ENCODE measurements around the gene IFT57. TPM values are rescaled to one million over a fixed set of nuclear protein-coding genes. Genes with fewer than 3 reads are reported as not detected.

Gene IFT57
- total RNA-seq, 1 donor from 2014 or later: 90.5 TPM

DNA sequence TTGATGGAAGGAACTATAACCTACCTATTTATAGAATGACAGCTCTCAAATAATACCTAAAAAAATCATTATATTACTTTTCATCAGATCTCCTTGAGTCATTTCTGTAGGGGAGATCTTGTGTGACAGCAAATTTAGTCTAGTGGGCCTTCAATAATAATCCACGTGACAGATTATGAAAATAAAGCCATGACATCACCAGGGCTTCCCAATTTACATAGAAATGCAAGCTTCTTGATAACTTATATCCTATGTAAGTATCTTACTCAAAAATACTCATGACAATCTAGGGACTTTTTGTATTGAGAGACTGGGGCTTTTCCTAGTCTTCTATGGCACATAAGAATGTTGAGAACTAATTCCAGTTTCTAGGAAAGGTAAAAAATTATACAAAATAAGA lies 21.6 kb downstream of the IFT57 start:
- Mint-ChIP-seq H3K4me1 (no peaks in the 10 kb centered on the region), H3K27me3 (ENCODE audit: insufficient read depth, low read depth) (no peaks in the 10 kb centered on the region)

DNA sequence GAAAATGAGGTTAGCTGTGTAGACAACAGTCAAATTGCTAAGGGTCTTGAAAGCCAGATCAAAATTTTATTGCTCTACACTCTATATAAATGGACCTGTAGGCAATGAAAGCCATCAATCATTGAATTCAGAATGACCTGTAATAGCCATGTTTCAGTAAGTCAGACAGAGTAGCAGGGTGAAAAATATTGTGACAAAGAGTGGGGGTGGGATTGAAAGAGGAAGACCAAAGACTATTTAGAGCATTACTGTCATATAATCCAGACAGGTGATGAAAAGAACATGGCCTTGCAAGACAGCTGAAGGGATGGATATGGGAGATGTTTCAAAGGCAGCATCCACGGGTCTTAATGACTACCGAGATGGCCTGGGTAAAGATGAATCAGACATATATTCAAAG lies 22.2 kb downstream of the IFT57 start:
- no peak overlapping the region for H3K27ac ChIP-seq
- H3K27me3 ChIP-seq: no peaks in the 10 kb centered on the region
- H3K4me3 ChIP-seq: no peak overlapping the region
- H3K79me2 ChIP-seq (ENCODE audit: low read depth): no peaks in the 10 kb centered on the region
- no peak overlapping the region for H3K27ac Mint-ChIP-seq
- peaks cover 2% of the 10 kb centered on the region for H3K36me3 ChIP-seq
- H3K36me3 Mint-ChIP-seq: peaks cover 21% of the 10 kb centered on the region
- no peak overlapping the region for H2AFZ ChIP-seq (replicated peaks)
- no peaks in the 10 kb centered on the region for H3K27me3 Mint-ChIP-seq (ENCODE audit: insufficient read depth, low read depth)
- DNase-seq (ENCODE audit: low spot score): no peak
- no peak overlapping the region for H3K9ac ChIP-seq
- H3K9me3 Mint-ChIP-seq: peaks cover 4% of the 10 kb centered on the region
- no peaks in the 10 kb centered on the region for H3F3A ChIP-seq (ENCODE audit: low read depth)
- no peaks in the 10 kb centered on the region for H3K4me1 Mint-ChIP-seq
- no peak overlapping the region for H3K4me2 ChIP-seq
- H3K4me3 Mint-ChIP-seq: no peak overlapping the region
- H4K20me1 ChIP-seq (ENCODE audit: low read depth): peaks cover 3% of the 10 kb centered on the region
- peaks cover 3% of the 10 kb centered on the region for H3K4me1 ChIP-seq
- H3K9me3 ChIP-seq (ENCODE audit: low read depth): no peaks in the 10 kb centered on the region
- TF ChIP-seq, protein P1, sequence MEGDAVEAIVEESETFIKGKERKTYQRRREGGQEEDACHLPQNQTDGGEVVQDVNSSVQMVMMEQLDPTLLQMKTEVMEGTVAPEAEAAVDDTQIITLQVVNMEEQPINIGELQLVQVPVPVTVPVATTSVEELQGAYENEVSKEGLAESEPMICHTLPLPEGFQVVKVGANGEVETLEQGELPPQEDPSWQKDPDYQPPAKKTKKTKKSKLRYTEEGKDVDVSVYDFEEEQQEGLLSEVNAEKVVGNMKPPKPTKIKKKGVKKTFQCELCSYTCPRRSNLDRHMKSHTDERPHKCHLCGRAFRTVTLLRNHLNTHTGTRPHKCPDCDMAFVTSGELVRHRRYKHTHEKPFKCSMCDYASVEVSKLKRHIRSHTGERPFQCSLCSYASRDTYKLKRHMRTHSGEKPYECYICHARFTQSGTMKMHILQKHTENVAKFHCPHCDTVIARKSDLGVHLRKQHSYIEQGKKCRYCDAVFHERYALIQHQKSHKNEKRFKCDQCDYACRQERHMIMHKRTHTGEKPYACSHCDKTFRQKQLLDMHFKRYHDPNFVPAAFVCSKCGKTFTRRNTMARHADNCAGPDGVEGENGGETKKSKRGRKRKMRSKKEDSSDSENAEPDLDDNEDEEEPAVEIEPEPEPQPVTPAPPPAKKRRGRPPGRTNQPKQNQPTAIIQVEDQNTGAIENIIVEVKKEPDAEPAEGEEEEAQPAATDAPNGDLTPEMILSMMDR (IDR thresholded peaks at IDR 0.05): no peak
- TF ChIP-seq EZH2phosphoT487 (IDR thresholded peaks at IDR 0.05) (no peak), EZH2 (IDR thresholded peaks at IDR 0.05) (no peak)

More for the DNA sequence above, 21.6 kb downstream of the IFT57 start:
- H3K4me3 ChIP-seq: no peak overlapping the region
- H3K9me3 ChIP-seq (ENCODE audit: low read depth): no peaks in the 10 kb centered on the region
- H2AFZ ChIP-seq (replicated peaks): no peak overlapping the region
- Mint-ChIP-seq H3K9me3 (peaks cover 2% of the 10 kb centered on the region), H3K27ac (no peak overlapping the region), H3K36me3 (peaks cover 18% of the 10 kb centered on the region), H3K4me3 (no peak overlapping the region)
- H3K9ac ChIP-seq: no peak overlapping the region
- no peaks in the 10 kb centered on the region for H3K79me2 ChIP-seq (ENCODE audit: low read depth)
- TF ChIP-seq EZH2phosphoT487 (IDR thresholded peaks at IDR 0.05): no peak
- TF ChIP-seq, protein P1 (IDR thresholded peaks at IDR 0.05): no peak
- TF ChIP-seq EZH2 (IDR thresholded peaks at IDR 0.05): no peak
- H3F3A ChIP-seq (ENCODE audit: low read depth): no peaks in the 10 kb centered on the region
- peaks cover 4% of the 10 kb centered on the region for H3K36me3 ChIP-seq
- no peak for DNase-seq (ENCODE audit: low spot score)
- no peak overlapping the region for H3K27ac ChIP-seq
- no peaks in the 10 kb centered on the region for H3K27me3 ChIP-seq
- peaks cover 3% of the 10 kb centered on the region for H3K4me1 ChIP-seq
- peaks cover 3% of the 10 kb centered on the region for H4K20me1 ChIP-seq (ENCODE audit: low read depth)
- no peak overlapping the region for H3K4me2 ChIP-seq

DNA sequence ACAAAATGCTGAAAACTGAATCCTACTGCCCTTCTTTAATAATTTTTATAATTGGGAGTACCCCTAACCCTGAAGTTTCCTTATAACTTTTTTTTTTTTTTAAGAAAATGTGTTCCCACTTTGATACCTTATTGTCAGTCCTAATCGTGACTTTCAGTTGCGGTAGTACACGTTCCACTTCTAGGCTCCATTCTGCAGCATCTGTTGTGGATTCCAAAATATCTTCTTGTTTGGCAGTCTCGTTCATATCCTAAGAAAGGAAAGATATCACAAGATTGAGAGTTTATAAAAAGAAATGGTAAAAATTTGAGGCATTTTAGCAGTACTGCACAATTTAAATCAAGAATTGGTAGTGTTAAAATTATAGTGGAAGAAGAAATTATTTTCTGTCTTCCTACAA lies 30.8 kb downstream of the IFT57 start:
- TF ChIP-seq, protein P1 (IDR thresholded peaks at IDR 0.05): no peak
- TF ChIP-seq EZH2phosphoT487 (IDR thresholded peaks at IDR 0.05) (no peak), EZH2 (IDR thresholded peaks at IDR 0.05) (no peak)
- no peak overlapping the region for H3K9ac ChIP-seq
- no peak overlapping the region for H3K4me2 ChIP-seq
- no peak overlapping the region for H2AFZ ChIP-seq (replicated peaks)
- peaks cover 5% of the 10 kb centered on the region for H3K9me3 ChIP-seq (ENCODE audit: low read depth)
- Mint-ChIP-seq H3K4me1 (no peaks in the 10 kb centered on the region), H3K27ac (no peak overlapping the region), H3K9me3 (peaks cover 18% of the 10 kb centered on the region), H3K36me3 (peaks cover 43% of the 10 kb centered on the region), H3K27me3 (ENCODE audit: insufficient read depth, low read depth) (no peaks in the 10 kb centered on the region), H3K4me3 (no peak overlapping the region)
- H3K27ac ChIP-seq: no peak overlapping the region
- no peaks in the 10 kb centered on the region for H3K4me1 ChIP-seq
- H3K27me3 ChIP-seq: no peaks in the 10 kb centered on the region
- H3K4me3 ChIP-seq: no peak overlapping the region
- no peaks in the 10 kb centered on the region for H4K20me1 ChIP-seq (ENCODE audit: low read depth)
- no peaks in the 10 kb centered on the region for H3K79me2 ChIP-seq (ENCODE audit: low read depth)
- DNase-seq (ENCODE audit: low spot score): no peak
- no peaks in the 10 kb centered on the region for H3F3A ChIP-seq (ENCODE audit: low read depth)
- H3K36me3 ChIP-seq: peaks cover 13% of the 10 kb centered on the region
